ENCODE data around the gene DGCR8. TPM values are rescaled to one million over a fixed set of nuclear protein-coding genes. Genes with fewer than 3 reads are reported as not detected.

DGCR8 gene
- polyA plus RNA-seq, 2 of the 4 experiments (the other 2 are of a cell fraction): 18.1 to 21.3 TPM

GRCh38 chr22:20062766-20063083 lies 17.3 kb upstream of the DGCR8 start:
- H3K4me3 ChIP-seq: no peak overlapping the region
- H3K27ac ChIP-seq: no peak overlapping the region
- H3K9me3 ChIP-seq: no peaks in the 10 kb centered on the region
- POLR2A ChIA-PET: no interaction called here
- CTCF ChIA-PET: no interaction called here
- ATAC-seq (no peak), DNase-seq (ENCODE audit: low read depth in 1 of 2, low spot score in 1 of 2) (no peak), FAIRE-seq (no peak)
- no peak for TF ChIP-seq EHMT2 (IDR thresholded peaks at IDR 0.05; ENCODE audit: low read depth)
- TF ChIP-seq MAX (IDR thresholded peaks at IDR 0.05): no peak
- WGBS (ENCODE audit: missing lambda C conversion rate): 64% methylated on average over 10 of the region's 11 CpGs
- no peak overlapping the region for H3K4me2 ChIP-seq
- no peaks in the 10 kb centered on the region for H3K4me1 ChIP-seq

DNA sequence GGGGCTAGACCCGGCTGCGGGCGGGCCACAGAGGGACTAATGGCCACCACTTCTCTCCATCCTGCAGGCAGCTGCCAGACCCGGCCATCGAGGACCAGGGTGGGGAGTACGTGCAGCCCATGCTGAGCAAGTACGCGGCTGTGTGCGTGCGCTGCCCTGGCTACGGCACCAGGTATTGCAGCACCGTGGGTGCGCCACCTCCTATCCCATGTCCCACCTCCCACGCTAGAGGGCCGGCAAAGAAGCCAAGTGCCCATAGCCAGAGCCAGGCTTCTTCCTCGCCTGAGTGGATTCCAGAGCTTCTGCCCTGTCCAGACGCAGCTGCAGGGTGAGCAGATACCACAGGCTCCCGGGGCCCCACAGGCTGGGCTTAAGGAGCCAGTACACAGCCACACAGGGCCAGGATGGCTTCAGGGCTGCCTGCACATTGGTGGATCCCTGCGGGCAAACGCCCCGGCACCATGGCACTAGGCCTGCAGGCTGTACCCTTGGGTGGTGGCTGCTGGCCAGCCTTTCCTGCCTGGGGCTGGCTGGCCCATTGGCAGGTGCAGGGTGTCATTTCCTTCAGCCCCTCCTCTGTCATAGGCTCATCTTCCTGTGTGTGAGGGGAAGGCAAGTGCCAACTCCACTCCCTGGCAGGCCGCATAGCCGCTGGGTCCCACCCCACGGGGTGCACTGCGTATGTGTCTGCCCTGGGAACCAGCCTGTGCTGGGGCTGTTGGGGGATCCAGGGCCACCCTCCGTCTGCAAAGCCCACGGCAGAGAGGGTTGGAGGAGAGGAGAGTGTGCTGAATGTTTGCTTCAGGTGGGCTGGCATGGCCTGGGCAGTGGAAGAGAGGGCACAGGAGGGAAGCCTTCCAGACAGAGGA lies 16.5 kb upstream of the DGCR8 start:
- Histone ChIP-seq H3K4me2 (no peak overlapping the region), H3K27ac (no peak overlapping the region), H3K9me3 (no peaks in the 10 kb centered on the region), H3K4me1 (no peaks in the 10 kb centered on the region), H3K4me3 (no peak overlapping the region)
- CTCF ChIA-PET: no interaction called here
- TF ChIP-seq CHD4 (IDR thresholded peaks at IDR 0.05; ENCODE audit: borderline replicate concordance) (no peak), CBX2 (IDR thresholded peaks at IDR 0.05; ENCODE audit: borderline replicate concordance, low read depth) (no peak), HES2 (IDR thresholded peaks at IDR 0.05) (no peak), MAX (IDR thresholded peaks at IDR 0.05) (no peak), HOXB13 (CRISPR knock-in tag; IDR thresholded peaks at IDR 0.05; ENCODE audit: low read depth) (no peak), RNF2 (IDR thresholded peaks at IDR 0.05; ENCODE audit: borderline replicate concordance, low read depth) (no peak), KDM5A (IDR thresholded peaks at IDR 0.05) (no peak), RAD21 (conservative IDR thresholded peaks at IDR 0.05 in 1 of 2, IDR thresholded peaks at IDR 0.05 in 1 of 2) (no peak), HOXB5 (CRISPR knock-in tag; IDR thresholded peaks at IDR 0.05) (no peak), TP53 (CRISPR knock-in tag; IDR thresholded peaks at IDR 0.05) (no peak), POLR2AphosphoS2 (conservative IDR thresholded peaks at IDR 0.05; ENCODE audit: low read length) (no peak), E2F6 (IDR thresholded peaks at IDR 0.05; ENCODE audit: borderline replicate concordance, low read depth) (no peak), ZFP36 (IDR thresholded peaks at IDR 0.05; ENCODE audit: borderline replicate concordance, partially characterized antibody) (no peak), JUN (IDR thresholded peaks at IDR 0.05) (no peak), ZSCAN20 (CRISPR knock-in tag; IDR thresholded peaks at IDR 0.05) (no peak), PHF8 (IDR thresholded peaks at IDR 0.05; ENCODE audit: borderline replicate concordance, low read depth) (no peak), GATA3 (IDR thresholded peaks at IDR 0.05; ENCODE audit: borderline replicate concordance) (no peak), CBX8 (IDR thresholded peaks at IDR 0.05) (no peak), RCOR1 (IDR thresholded peaks at IDR 0.05; ENCODE audit: low read depth, low read length) (no peak)
- 93% methylated on average over 14 of the region's 27 CpGs for WGBS (ENCODE audit: missing lambda C conversion rate)
- no peak for FAIRE-seq
- DNase-seq (ENCODE audit: low read depth in 1 of 2, low spot score in 1 of 2): no peak
- POLR2A ChIA-PET: no interaction called here
- ATAC-seq: no peak

- H3K27ac ChIP-seq: no peak overlapping the region
- no peaks in the 10 kb centered on the region for H3K4me1 ChIP-seq
- 100% methylated on average over 1 of the region's 3 CpGs for WGBS (ENCODE audit: missing lambda C conversion rate)
- H3K9me3 ChIP-seq: no peaks in the 10 kb centered on the region
- FAIRE-seq: no peak
- no peak for TF ChIP-seq GATA3 (IDR thresholded peaks at IDR 0.05; ENCODE audit: borderline replicate concordance)
- TF ChIP-seq CEBPB (IDR thresholded peaks at IDR 0.05): no peak
- no peak for TF ChIP-seq RAD21 (conservative IDR thresholded peaks at IDR 0.05 in 1 of 2, IDR thresholded peaks at IDR 0.05 in 1 of 2)
- TF ChIP-seq HOXB5 (CRISPR knock-in tag; IDR thresholded peaks at IDR 0.05): no peak
- TF ChIP-seq, protein P1, sequence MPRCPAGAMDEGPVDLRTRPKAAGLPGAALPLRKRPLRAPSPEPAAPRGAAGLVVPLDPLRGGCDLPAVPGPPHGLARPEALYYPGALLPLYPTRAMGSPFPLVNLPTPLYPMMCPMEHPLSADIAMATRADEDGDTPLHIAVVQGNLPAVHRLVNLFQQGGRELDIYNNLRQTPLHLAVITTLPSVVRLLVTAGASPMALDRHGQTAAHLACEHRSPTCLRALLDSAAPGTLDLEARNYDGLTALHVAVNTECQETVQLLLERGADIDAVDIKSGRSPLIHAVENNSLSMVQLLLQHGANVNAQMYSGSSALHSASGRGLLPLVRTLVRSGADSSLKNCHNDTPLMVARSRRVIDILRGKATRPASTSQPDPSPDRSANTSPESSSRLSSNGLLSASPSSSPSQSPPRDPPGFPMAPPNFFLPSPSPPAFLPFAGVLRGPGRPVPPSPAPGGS (IDR thresholded peaks at IDR 0.05): no peak
- no peak for TF ChIP-seq NPAS2 (CRISPR knock-in tag; IDR thresholded peaks at IDR 0.05; ENCODE audit: borderline replicate concordance)
- no peak for TF ChIP-seq RFX5 (IDR thresholded peaks at IDR 0.05)
- no peak for TF ChIP-seq NR3C1 (IDR thresholded peaks at IDR 0.05)
- TF ChIP-seq FOSL2 (IDR thresholded peaks at IDR 0.05): no peak
- no peak for TF ChIP-seq FOSL2 (CRISPR knock-in tag; IDR thresholded peaks at IDR 0.05)
- no peak for TF ChIP-seq CTCF (IDR thresholded peaks at IDR 0.05)
- TF ChIP-seq HDAC2 (IDR thresholded peaks at IDR 0.05): no peak
- no peak overlapping the region for H3K4me3 ChIP-seq
- ChIA-PET POLR2A (no interaction called here), CTCF (no interaction called here)
- no peak for ATAC-seq
- DNase-seq (ENCODE audit: low read depth in 1 of 2, low spot score in 1 of 2): no peak
- H3K4me2 ChIP-seq: no peak overlapping the region
Observed at GRCh38 chr22:20064140-20064480, 15.9 kb upstream of the DGCR8 start.

Measured in A549 (cell line).